Measurements from ENCODE around the gene BRD2.

DNA sequence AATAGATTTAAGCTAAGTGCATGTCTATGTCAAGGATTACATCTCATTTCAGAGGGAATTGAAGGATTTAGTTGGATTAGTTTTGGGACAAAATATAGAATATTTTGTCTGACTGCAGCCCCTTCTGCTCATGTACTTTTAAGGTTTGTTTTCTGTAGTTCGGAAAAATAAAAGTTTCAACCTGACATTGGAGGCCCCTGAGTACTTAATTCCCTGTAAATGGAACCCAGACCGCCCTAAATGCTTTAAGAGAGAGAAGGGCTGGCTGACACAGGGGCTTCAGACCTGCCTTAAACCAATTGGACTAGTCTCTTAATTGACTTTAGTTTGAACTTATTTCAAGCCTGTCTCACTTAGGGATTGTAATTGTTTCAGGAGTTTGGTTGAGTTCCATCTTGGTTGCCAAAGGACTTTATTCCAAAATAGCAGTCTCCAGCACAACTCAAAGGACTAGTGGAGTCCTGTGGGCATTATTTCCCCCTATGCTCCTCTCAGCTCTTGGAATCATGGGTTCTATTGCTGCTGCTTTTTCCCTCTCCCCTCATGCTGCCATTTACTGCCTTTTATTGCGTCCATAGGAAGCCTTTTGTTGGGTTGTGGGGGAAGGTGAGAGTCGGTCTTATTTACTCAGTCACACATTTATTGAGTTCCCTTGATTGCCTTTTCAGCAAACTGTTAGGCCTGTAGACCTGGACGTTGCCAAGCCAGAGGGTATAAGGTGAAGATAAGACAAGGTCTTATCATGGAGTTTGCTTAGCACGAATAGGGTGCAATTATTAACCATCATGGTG is 14.5 kb downstream of the BRD2 start:
- TF ChIP-seq, protein P1, sequence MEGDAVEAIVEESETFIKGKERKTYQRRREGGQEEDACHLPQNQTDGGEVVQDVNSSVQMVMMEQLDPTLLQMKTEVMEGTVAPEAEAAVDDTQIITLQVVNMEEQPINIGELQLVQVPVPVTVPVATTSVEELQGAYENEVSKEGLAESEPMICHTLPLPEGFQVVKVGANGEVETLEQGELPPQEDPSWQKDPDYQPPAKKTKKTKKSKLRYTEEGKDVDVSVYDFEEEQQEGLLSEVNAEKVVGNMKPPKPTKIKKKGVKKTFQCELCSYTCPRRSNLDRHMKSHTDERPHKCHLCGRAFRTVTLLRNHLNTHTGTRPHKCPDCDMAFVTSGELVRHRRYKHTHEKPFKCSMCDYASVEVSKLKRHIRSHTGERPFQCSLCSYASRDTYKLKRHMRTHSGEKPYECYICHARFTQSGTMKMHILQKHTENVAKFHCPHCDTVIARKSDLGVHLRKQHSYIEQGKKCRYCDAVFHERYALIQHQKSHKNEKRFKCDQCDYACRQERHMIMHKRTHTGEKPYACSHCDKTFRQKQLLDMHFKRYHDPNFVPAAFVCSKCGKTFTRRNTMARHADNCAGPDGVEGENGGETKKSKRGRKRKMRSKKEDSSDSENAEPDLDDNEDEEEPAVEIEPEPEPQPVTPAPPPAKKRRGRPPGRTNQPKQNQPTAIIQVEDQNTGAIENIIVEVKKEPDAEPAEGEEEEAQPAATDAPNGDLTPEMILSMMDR (conservative IDR thresholded peaks at IDR 0.05; ENCODE audit: low read depth, low read length), result no peak
- TF ChIP-seq EZH2 (IDR thresholded peaks at IDR 0.05; ENCODE audit: low read length, unreplicated experiment) (no peak), EZH2phosphoT487 (IDR thresholded peaks at IDR 0.05; ENCODE audit: borderline replicate concordance, low read length) (no peak)
